Mucosa of descending colon (tissue), 3 donors: Measurements from ENCODE around the gene GSTK1. TPM values are rescaled to one million over a fixed set of nuclear protein-coding genes. Genes with fewer than 3 reads are reported as not detected.
"Not testable (repeated sequence)": the region's sequence is repeated elsewhere in the genome, so short reads cannot be mapped to it uniquely, and the experiment has no call there.

Experiments used
- ATAC-seq: fragments of 200-7000 bp; cut with Tn5 transposase; one replicate; pipeline ENCODE4 v1.9.1; 2020; ENCODE audit warnings: mild to moderate bottlenecking, moderate library complexity
- DNase-seq, 3 donors: peaks; one replicate each; pipeline ENCODE4 v3.0.0-alpha.2; 2020
- H3K36me3 ChIP-seq: fragments of 200-600 bp; one replicate; pipeline ENCODE4 v1.8.0; 2021; ENCODE audit warnings: low read depth, mild to moderate bottlenecking
- H3K4me1 ChIP-seq: fragments of 200-600 bp; one replicate; pipeline ENCODE4 v1.8.0; 2021; ENCODE audit warnings: low read depth, mild to moderate bottlenecking
- H3K4me3 ChIP-seq: fragments of 200-600 bp; one replicate; pipeline ENCODE4 v1.8.0; 2021; ENCODE audit warnings: mild to moderate bottlenecking
- H3K9me3 ChIP-seq: fragments of 200-600 bp; one replicate; pipeline ENCODE4 v1.8.0; 2021; ENCODE audit warnings: mild to moderate bottlenecking
- CTCF ChIP-seq: fragments of 200-600 bp; IDR thresholded peaks from one replicate; pipeline ENCODE4 v1.8.0; 2022; ENCODE audit warnings: antibody characterized with exemption, mild to moderate bottlenecking
- intact Hi-C, 2 donors: fragments of 100-400 bp; cut with DNase I in 1 of 2; cut with micrococcal nuclease in 1 of 2; formaldehyde crosslinking; loops; one replicate each; pipeline versions ENCODE4 v1.11.0 to v1.11.1; 2022; cut with DNase I, micrococcal nuclease
- total RNA-seq, 3 donors: library from RNA; stranded (reverse); fragmentation: NEBNext Ultra II Directional in 2 of 3; extraction: Animal tissue kit (Norgen Biotek cat#: 25700) in 2 of 3; gene quantifications; one replicate each; pipeline versions ENCODE4 v1.2.1 to v1.2.4, GENCODE V29; 2021 to 2023
- donor health status: DM: no; HTN: no; CAD: no; lungs with moderate emphysema.
- donor health status: DM: no; HTN: no; CAD: no.
- donor health status: DM: no; HTN: yes; CAD: no.

The GSTK1 gene
- total RNA-seq, 3 donors from 2014 or later: 193 to 363 (median 355) TPM

- no peaks in the 10 kb centered on the region for H3K9me3 ChIP-seq
- ATAC-seq (peak; percentile 33), DNase-seq (no peak)
- H3K4me1 ChIP-seq: peaks cover 22% of the 10 kb centered on the region
- no peak overlapping the region for H3K4me3 ChIP-seq
- no peak for TF ChIP-seq CTCF
- H3K36me3 ChIP-seq: no peaks in the 10 kb centered on the region
- intact Hi-C loops: no loop called here
Measured at GRCh38 chr7:143259765-143260164, 3.5 kb upstream of the GSTK1 start.

- H3K4me1 ChIP-seq: peaks cover 30% of the 10 kb centered on the region
- DNase-seq: no peak
- no peak for ATAC-seq
- TF ChIP-seq CTCF: no peak
- intact Hi-C loops: no loop called here
- H3K36me3 ChIP-seq: no peaks in the 10 kb centered on the region
- H3K4me3 ChIP-seq: no peak overlapping the region
- no peaks in the 10 kb centered on the region for H3K9me3 ChIP-seq
Measured at GRCh38 chr7:143261901-143262300, 1.3 kb upstream of the GSTK1 start.

- intact Hi-C loops: not testable (repeated sequence)
Measured at GRCh38 chr7:143264196-143264568, 941 bp downstream of the GSTK1 start.

GRCh38 chr7:143265017-143265693 is 1.9 kb downstream of the GSTK1 start:
- TF ChIP-seq CTCF: no peak
- Histone ChIP-seq H3K9me3 (no peaks in the 10 kb centered on the region), H3K4me1 (peaks cover 24% of the 10 kb centered on the region), H3K36me3 (no peaks in the 10 kb centered on the region), H3K4me3 (no peak overlapping the region)
- DNase-seq (peak in 1 of 3 donors; percentile 61), ATAC-seq (no peak)
- intact Hi-C loops: no loop called here

More at GRCh38 chr7:143264196-143264568, 941 bp downstream of the GSTK1 start:
- peak; percentile 1 for ATAC-seq
- Histone ChIP-seq H3K4me3 (peak overlapping the region; percentile 64), H3K4me1 (peaks cover 28% of the 10 kb centered on the region)
- not testable (repeated sequence) for H3K36me3 ChIP-seq, DNase-seq, H3K9me3 ChIP-seq

- no peak for TF ChIP-seq CTCF
- intact Hi-C loops: no loop called here
- no peaks in the 10 kb centered on the region for H3K36me3 ChIP-seq
Measured at GRCh38 chr7:143269251-143269650, 6.0 kb downstream of the GSTK1 start.

GRCh38 chr7:143271240-143271639 is 8.0 kb downstream of the GSTK1 start:
- no peak overlapping the region for H3K4me3 ChIP-seq
- intact Hi-C loops: no loop called here
- no peak for ATAC-seq
- peaks cover 11% of the 10 kb centered on the region for H3K4me1 ChIP-seq
- TF ChIP-seq CTCF: no peak
- no peaks in the 10 kb centered on the region for H3K36me3 ChIP-seq
- DNase-seq: no peak
- no peaks in the 10 kb centered on the region for H3K9me3 ChIP-seq

More at GRCh38 chr7:143269251-143269650, 6.0 kb downstream of the GSTK1 start:
- no peaks in the 10 kb centered on the region for H3K9me3 ChIP-seq
- ATAC-seq (peak; percentile 96), DNase-seq (peak; percentile 73 to 78 (median 74))
- H3K4me3 ChIP-seq: no peak overlapping the region
- peaks cover 23% of the 10 kb centered on the region for H3K4me1 ChIP-seq
